CD4-positive, alpha-beta T cell (primary cell): ENCODE data around the gene WFIKKN1. TPM values are rescaled to one million over a fixed set of nuclear protein-coding genes. Genes with fewer than 3 reads are reported as not detected.
A peak's percentile ranks its signal among the peaks of the same experiment; 100 is the strongest.

Experiments used
- ATAC-seq: fragments of 200-7000 bp; cut with Tn5 transposase; one replicate; pipeline ENCODE4 v1.10.0; 2022; ENCODE audit warnings: mild to moderate bottlenecking; ENCODE audit not compliant: poor library complexity
- CTCF ChIA-PET: fragments of 350-600 bp; sonication (Branson Sonifier 250); formaldehyde crosslinking; loops from one replicate; lab custom pipeline; 2021; ENCODE audit warnings: antibody characterized with exemption, inconsistent platforms; lab: Charles Lee
- POLR2A ChIA-PET: fragments of 350-600 bp; sonication (Branson Sonifier 250); formaldehyde crosslinking; loops from one replicate; lab custom pipeline; 2021; ENCODE audit warnings: antibody characterized with exemption, inconsistent platforms; lab: Charles Lee
- DNase-seq, 14 experiments: peaks; one replicate each; pipeline ENCODE4 v3.0.0-alpha.2; 2013 to 2020; ENCODE audit warnings: mixed read lengths in 2 of 14
- H3K27ac ChIP-seq, 2 donors: one replicate each; pipeline versions ENCODE4 v1.5.1 to v1.7.0; 2013; ENCODE audit warnings: low read length in 2 of 2, low read depth in 1 of 2, mild to moderate bottlenecking in 1 of 2
- H3K27me3 ChIP-seq, 2 experiments: 1 replicate in 1 of 2; 2 replicates in 1 of 2; pipeline versions ENCODE4 v1.6.1 to v1.7.0; 2013; ENCODE audit warnings: low read length in 2 of 2, control low read depth in 1 of 2, mild to moderate bottlenecking in 1 of 2, moderate library complexity in 1 of 2; ENCODE audit not compliant: insufficient read depth in 2 of 2, control insufficient read depth in 1 of 2
- H3K36me3 ChIP-seq: one replicate; pipeline ENCODE4 v1.6.1; 2013; ENCODE audit warnings: low read length, control low read depth; ENCODE audit not compliant: insufficient read depth
- H3K4me1 ChIP-seq: one replicate; pipeline ENCODE4 v1.6.1; 2013; ENCODE audit warnings: low read length, control low read depth; ENCODE audit not compliant: insufficient read depth
- H3K4me3 ChIP-seq: one replicate; pipeline ENCODE4 v1.5.1; 2013; ENCODE audit warnings: mild to moderate bottlenecking, low read length, moderate library complexity
- H3K9me3 ChIP-seq, 2 experiments: 1 replicate in 1 of 2; 2 replicates in 1 of 2; pipeline versions ENCODE4 v1.6.1 to v1.7.0; 2013; ENCODE audit warnings: low read length in 2 of 2, mild to moderate bottlenecking in 2 of 2, control low read depth in 1 of 2, moderate library complexity in 1 of 2; ENCODE audit not compliant: control insufficient read depth in 1 of 2, insufficient read depth in 1 of 2
- H3K27ac Mint-ChIP-seq: one replicate; pipeline ENCODE4 v1.8.0; 2020; ENCODE audit warnings: mixed read lengths
- H3K27me3 Mint-ChIP-seq: one replicate; pipeline ENCODE4 v1.8.0; 2021; ENCODE audit warnings: mixed read lengths
- H3K36me3 Mint-ChIP-seq: one replicate; pipeline ENCODE4 v1.8.0; 2021; ENCODE audit warnings: low read depth, mixed read lengths
- H3K4me1 Mint-ChIP-seq: one replicate; pipeline ENCODE4 v1.8.0; 2021; ENCODE audit warnings: low read depth, mixed read lengths
- H3K4me3 Mint-ChIP-seq: one replicate; pipeline ENCODE4 v1.8.0; 2020; ENCODE audit warnings: mild to moderate bottlenecking, mixed read lengths
- H3K9me3 Mint-ChIP-seq: one replicate; pipeline ENCODE4 v1.8.0; 2020; ENCODE audit warnings: mixed read lengths
- intact Hi-C, 2 experiments: fragments of 100-400 bp; cut with DNase I in 1 of 2; cut with micrococcal nuclease in 1 of 2; formaldehyde crosslinking; loops; one replicate each; pipeline versions ENCODE4 v1.15.1 to v1.9.0; 2023 to 2025; cut with DNase I, micrococcal nuclease
- total RNA-seq, 174 experiments: library from RNA in 2 of 174; stranded (reverse) in 2 of 174; gene quantifications; one replicate each; pipeline ENCODE4 v1.2.3 and lab custom pipeline; 2021 to 2026
- TF ChIP-seq, protein P1 (sequence below): fragments of 200-600 bp; IDR thresholded peaks from one replicate; pipeline ENCODE4 v1.8.0; 2022; ENCODE audit warnings: antibody characterized with exemption, mild to moderate bottlenecking

WFIKKN1 gene
- total RNA-seq, 2 experiments from 2014 or later = 0.64 to 0.99 TPM

DNA sequence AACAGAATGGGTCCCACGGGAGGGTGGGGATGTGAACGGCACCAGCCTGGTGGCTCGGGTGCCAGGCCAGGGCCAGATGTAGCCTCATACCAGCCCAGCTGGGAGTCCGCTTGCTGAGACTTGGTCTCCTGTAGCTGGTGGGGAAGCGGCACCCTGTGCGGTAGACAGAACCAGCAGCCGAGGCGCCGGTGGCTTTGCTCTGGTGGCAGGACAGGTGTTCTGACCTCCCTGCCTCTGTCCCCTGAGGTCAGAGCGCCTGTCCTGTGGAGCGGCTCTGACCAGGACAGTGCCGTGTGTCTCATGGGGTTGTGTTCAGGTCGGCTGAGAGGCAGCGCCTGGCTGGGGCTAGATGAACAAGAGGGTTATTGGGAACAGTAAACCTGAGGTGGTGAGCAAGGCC, 20.8 kb upstream of the WFIKKN1 start:
- Histone ChIP-seq H3K36me3 (no peaks in the 10 kb centered on the region), H3K4me3 (no peak overlapping the region), H3K27me3 (no peaks in the 10 kb centered on the region), H3K9me3 (peaks cover 0 to 6% of the 10 kb centered on the region in 2 experiments), H3K27ac (no peak overlapping the region), H3K4me1 (peaks cover 9% of the 10 kb centered on the region)
- peaks cover 5% of the 10 kb centered on the region for H3K4me1 Mint-ChIP-seq
- DNase-seq (no peak), ATAC-seq (no peak)
- H3K4me3 Mint-ChIP-seq = no peak overlapping the region
- H3K36me3 Mint-ChIP-seq = no peaks in the 10 kb centered on the region
- no peak overlapping the region for H3K27ac Mint-ChIP-seq
- no peaks in the 10 kb centered on the region for H3K27me3 Mint-ChIP-seq
- intact Hi-C loops = loop anchor here in 1 of 2 experiments (2.0 to 5.0 kb wide), 2 partner anchors 31 to 83 kb away; partner anchors contain the start of gene CAPN15
- TF ChIP-seq, protein P1, sequence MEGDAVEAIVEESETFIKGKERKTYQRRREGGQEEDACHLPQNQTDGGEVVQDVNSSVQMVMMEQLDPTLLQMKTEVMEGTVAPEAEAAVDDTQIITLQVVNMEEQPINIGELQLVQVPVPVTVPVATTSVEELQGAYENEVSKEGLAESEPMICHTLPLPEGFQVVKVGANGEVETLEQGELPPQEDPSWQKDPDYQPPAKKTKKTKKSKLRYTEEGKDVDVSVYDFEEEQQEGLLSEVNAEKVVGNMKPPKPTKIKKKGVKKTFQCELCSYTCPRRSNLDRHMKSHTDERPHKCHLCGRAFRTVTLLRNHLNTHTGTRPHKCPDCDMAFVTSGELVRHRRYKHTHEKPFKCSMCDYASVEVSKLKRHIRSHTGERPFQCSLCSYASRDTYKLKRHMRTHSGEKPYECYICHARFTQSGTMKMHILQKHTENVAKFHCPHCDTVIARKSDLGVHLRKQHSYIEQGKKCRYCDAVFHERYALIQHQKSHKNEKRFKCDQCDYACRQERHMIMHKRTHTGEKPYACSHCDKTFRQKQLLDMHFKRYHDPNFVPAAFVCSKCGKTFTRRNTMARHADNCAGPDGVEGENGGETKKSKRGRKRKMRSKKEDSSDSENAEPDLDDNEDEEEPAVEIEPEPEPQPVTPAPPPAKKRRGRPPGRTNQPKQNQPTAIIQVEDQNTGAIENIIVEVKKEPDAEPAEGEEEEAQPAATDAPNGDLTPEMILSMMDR = no peak
- CTCF ChIA-PET = interaction anchor here (0.9 to 1.0 kb wide), 2 partner anchors 31 kb away, joined by 3 to 5 read pairs; no protein-coding TSS in a partner anchor
- POLR2A ChIA-PET = no interaction called here
- no peaks in the 10 kb centered on the region for H3K9me3 Mint-ChIP-seq

DNA sequence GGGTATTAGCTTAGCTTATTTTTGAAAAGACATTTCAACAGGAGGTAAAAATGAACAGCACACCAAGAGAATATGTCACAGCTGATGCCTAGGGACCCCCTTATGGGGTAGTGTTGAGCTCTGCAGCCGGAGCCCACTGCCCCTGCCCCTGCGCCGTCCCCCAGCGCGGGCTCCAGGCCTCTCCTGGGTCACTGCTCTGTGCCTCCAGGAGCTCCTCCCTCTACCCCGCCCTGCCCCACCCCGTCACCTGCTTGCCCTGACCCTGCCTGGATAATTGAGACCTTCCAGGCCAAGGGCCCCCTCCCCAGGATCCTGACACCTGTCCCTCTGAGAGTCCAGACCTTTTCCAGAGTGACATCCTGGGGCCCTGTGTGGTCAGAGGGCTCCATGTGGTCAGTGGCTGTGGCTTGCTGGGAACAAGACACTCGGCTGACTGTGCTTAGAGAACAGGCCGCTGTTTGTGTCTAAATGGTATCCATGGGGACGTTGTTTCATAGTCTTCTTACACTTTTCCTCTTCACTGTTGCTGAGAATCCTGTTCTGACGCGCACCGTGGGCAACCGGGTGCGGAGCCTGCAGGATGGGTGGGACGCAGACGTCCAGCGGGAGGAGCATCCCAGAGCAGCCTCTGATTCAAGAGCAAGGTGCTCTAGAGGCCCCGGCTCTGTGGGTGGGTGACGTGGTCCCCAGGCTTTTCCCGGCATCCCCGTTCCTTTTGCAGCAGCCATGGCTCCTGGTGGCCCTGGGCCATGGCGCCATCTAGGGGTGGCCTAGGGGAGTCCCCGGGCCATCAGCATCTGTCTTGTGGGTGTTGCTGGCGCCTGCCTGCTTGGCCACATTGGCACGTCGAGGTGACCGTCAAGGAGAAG, 20.0 kb upstream of the WFIKKN1 start:
- Histone ChIP-seq H3K36me3 (no peaks in the 10 kb centered on the region), H3K27me3 (no peaks in the 10 kb centered on the region), H3K4me1 (peaks cover 9% of the 10 kb centered on the region), H3K4me3 (no peak overlapping the region), H3K27ac (no peak overlapping the region), H3K9me3 (no peaks in the 10 kb centered on the region)
- TF ChIP-seq, protein P1 = peak; percentile 73
- Mint-ChIP-seq H3K9me3 (no peaks in the 10 kb centered on the region), H3K4me3 (no peak overlapping the region), H3K27me3 (no peaks in the 10 kb centered on the region), H3K4me1 (peaks cover 5% of the 10 kb centered on the region), H3K27ac (no peak overlapping the region), H3K36me3 (no peaks in the 10 kb centered on the region)
- DNase-seq (peak; percentile 35 to 77 (median 48)), ATAC-seq (peak; percentile 78)
- intact Hi-C loops = loop anchor here (1.0 to 5.0 kb wide), 3 partner anchors 31 to 83 kb away; partner anchors contain the start of gene CAPN15 (in 1 of the 2)
- ChIA-PET POLR2A (no interaction called here), CTCF (interaction anchor here (1.0 kb wide), 1 partner anchor 32 kb away, joined by 3 read pairs; no protein-coding TSS in a partner anchor)

DNA sequence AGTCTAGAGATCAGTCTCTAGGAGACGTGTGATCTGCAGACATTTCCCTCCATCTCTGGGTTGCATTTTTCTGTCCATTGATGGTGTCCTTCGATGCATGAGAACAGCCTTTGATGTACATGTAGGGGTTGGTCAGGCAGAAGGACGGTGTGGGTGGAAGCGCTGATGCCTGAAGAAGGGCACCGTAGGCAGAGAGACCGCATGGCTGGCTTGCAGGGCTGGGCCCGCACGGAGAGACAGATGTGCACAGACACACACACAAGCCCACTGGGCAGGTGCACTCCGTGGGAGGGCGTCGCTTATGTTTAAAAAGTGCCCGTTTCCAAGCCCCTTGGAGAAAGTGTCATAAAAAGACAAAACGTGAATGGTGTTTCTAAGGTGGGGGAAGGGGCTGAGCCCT, 15.7 kb upstream of the WFIKKN1 start:
- Mint-ChIP-seq H3K27ac (no peak overlapping the region), H3K4me3 (no peak overlapping the region), H3K27me3 (no peaks in the 10 kb centered on the region), H3K36me3 (no peaks in the 10 kb centered on the region), H3K4me1 (peaks cover 5% of the 10 kb centered on the region), H3K9me3 (no peaks in the 10 kb centered on the region)
- Histone ChIP-seq H3K36me3 (no peaks in the 10 kb centered on the region), H3K27ac (no peak overlapping the region), H3K27me3 (no peaks in the 10 kb centered on the region), H3K4me3 (no peak overlapping the region), H3K9me3 (no peaks in the 10 kb centered on the region), H3K4me1 (peaks cover 8% of the 10 kb centered on the region)
- TF ChIP-seq, protein P1 = no peak
- CTCF ChIA-PET = no interaction called here
- no peak for ATAC-seq
- POLR2A ChIA-PET = no interaction called here
- intact Hi-C loops = no loop called here
- DNase-seq = no peak
